A673 (cell line): Measurements from ENCODE around the gene BCAR3. TPM values are rescaled to one million over a fixed set of nuclear protein-coding genes. Genes with fewer than 3 reads are reported as not detected.

Source experiments
- BruUV-seq: library from RNA; stranded (reverse); fragments of 400-500 nt; replicated peaks from 2 replicates; lab custom pipeline; 2021; lab: Mats Ljungman, UMichigan
- CTCF ChIA-PET: fragments of 300-600 bp; sonication (Branson Sonifier 250); formaldehyde crosslinking; loops from one replicate; lab custom pipeline; 2022; ENCODE audit warnings: antibody characterized with exemption; lab: Charles Lee
- POLR2A ChIA-PET: fragments of 300-600 bp; sonication (Branson Sonifier 250); formaldehyde crosslinking; loops from one replicate; lab custom pipeline; 2022; ENCODE audit warnings: antibody characterized with exemption; ENCODE audit not compliant: low non-redundant PET; lab: Charles Lee
- DNase-seq: peaks from one replicate; pipeline ENCODE4 v3.0.0-alpha.2; 2015; ENCODE audit warnings: low spot score
- H3K27ac ChIP-seq: fragments of 200-600 bp; sonication (generic); 2 replicates; pipeline ENCODE4 v1.5.1; 2016; ENCODE audit warnings: mixed run types, low read depth, mild to moderate bottlenecking, mixed read lengths, antibody characterized with exemption, low read length; ENCODE audit not compliant: poor library complexity, severe bottlenecking
- H3K27me3 ChIP-seq: fragments of 200-600 bp; sonication (generic); replicated peaks from 2 replicates; pipeline ENCODE4 v1.6.1; 2017; ENCODE audit warnings: mixed run types, low read depth, mild to moderate bottlenecking, mixed read lengths, antibody characterized with exemption, low read length; ENCODE audit not compliant: insufficient read depth, poor library complexity
- H3K36me3 ChIP-seq: fragments of 200-600 bp; sonication (generic); 2 replicates; pipeline ENCODE4 v1.6.1; 2016; ENCODE audit warnings: mixed run types, mild to moderate bottlenecking, mixed read lengths, antibody characterized with exemption, low read length; ENCODE audit not compliant: insufficient read depth, poor library complexity, severe bottlenecking
- H3K4me1 ChIP-seq: fragments of 200-600 bp; sonication (generic); 2 replicates; pipeline ENCODE4 v1.6.1; 2017; ENCODE audit warnings: mixed run types, mild to moderate bottlenecking, mixed read lengths, antibody characterized with exemption, low read length; ENCODE audit not compliant: insufficient read depth, poor library complexity, severe bottlenecking
- H3K4me3 ChIP-seq: fragments of 200-600 bp; sonication (generic); 2 replicates; pipeline ENCODE4 v1.5.1; 2016; ENCODE audit warnings: low read depth, mixed run types, mild to moderate bottlenecking, mixed read lengths, low read length; ENCODE audit not compliant: poor library complexity, severe bottlenecking
- H3K9me3 ChIP-seq: fragments of 200-600 bp; sonication (generic); 2 replicates; pipeline ENCODE4 v1.6.1; 2016; ENCODE audit warnings: mixed run types, low read depth, mild to moderate bottlenecking, mixed read lengths, antibody characterized with exemption, low read length; ENCODE audit not compliant: poor library complexity, severe bottlenecking
- EZH2 ChIP-seq: fragments of 200-600 bp; sonication (generic); IDR thresholded peaks from 2 replicates; pipeline ENCODE4 v1.6.1; 2017; ENCODE audit warnings: borderline replicate concordance, low read depth, mild to moderate bottlenecking, mixed read lengths, antibody characterized with exemption, low read length; ENCODE audit not compliant: poor library complexity, severe bottlenecking
- intact Hi-C: fragments of 100-400 bp; cut with micrococcal nuclease; formaldehyde crosslinking; loops from one replicate; pipeline ENCODE4 v1.10.0; 2022; ENCODE audit not compliant: unreplicated experiment
- total RNA-seq: library from RNA; stranded (reverse); gene quantifications from 2 replicates; pipeline ENCODE4 v1.2.3, GENCODE V29; 2021
- TF ChIP-seq, protein P1 (sequence below): fragments of 300-800, 200-600 bp; sonication (generic); conservative IDR thresholded peaks from 2 replicates; pipeline ENCODE4 v1.5.1; 2017; ENCODE audit warnings: low read depth, mild to moderate bottlenecking, antibody characterized with exemption, low read length, moderate library complexity, mixed read lengths

The BCAR3 gene
- total RNA-seq, 1 experiment from 2014 or later: 0.90 TPM

DNA sequence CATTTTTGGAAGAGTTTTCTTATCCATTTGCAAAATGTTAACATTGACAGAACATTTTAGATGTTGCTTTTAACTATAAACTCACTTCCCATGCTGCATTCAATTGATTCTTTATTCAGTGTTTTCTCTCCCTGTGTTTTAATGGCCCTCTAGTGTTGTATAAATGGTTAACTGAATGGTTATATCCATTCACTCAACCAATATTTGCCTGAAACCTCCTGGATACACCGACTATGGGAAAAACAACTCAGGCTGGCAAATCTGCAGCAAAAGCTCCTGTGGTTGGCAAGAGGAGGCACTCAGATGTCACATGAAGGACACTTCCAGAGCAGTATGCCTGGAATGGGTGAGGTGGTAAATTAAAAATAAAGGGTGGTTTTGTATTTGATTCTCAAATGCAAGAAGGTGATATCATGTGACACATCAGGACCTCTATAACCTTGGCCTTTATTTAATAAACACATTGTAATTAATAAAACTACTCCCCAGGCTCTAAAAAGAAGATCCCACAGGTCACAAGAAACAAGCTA lies 107.6 kb downstream of the BCAR3 start:
- TF ChIP-seq EZH2: no peak
- TF ChIP-seq, protein P1, sequence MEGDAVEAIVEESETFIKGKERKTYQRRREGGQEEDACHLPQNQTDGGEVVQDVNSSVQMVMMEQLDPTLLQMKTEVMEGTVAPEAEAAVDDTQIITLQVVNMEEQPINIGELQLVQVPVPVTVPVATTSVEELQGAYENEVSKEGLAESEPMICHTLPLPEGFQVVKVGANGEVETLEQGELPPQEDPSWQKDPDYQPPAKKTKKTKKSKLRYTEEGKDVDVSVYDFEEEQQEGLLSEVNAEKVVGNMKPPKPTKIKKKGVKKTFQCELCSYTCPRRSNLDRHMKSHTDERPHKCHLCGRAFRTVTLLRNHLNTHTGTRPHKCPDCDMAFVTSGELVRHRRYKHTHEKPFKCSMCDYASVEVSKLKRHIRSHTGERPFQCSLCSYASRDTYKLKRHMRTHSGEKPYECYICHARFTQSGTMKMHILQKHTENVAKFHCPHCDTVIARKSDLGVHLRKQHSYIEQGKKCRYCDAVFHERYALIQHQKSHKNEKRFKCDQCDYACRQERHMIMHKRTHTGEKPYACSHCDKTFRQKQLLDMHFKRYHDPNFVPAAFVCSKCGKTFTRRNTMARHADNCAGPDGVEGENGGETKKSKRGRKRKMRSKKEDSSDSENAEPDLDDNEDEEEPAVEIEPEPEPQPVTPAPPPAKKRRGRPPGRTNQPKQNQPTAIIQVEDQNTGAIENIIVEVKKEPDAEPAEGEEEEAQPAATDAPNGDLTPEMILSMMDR: no peak
- no peaks in the 10 kb centered on the region for H3K36me3 ChIP-seq
- DNase-seq: no peak
- no peak overlapping the region for H3K4me3 ChIP-seq
- ChIA-PET POLR2A (no interaction called here), CTCF (no interaction called here)
- H3K27ac ChIP-seq: no peak overlapping the region
- peaks cover 22% of the 10 kb centered on the region for H3K4me1 ChIP-seq
- intact Hi-C loops: no loop called here
- no peaks in the 10 kb centered on the region for H3K9me3 ChIP-seq
- H3K27me3 ChIP-seq: no peaks in the 10 kb centered on the region
- BruUV-seq: no TSS peak

- Histone ChIP-seq H3K4me3 (no peak overlapping the region), H3K27me3 (no peaks in the 10 kb centered on the region), H3K27ac (no peak overlapping the region), H3K9me3 (no peaks in the 10 kb centered on the region), H3K36me3 (no peaks in the 10 kb centered on the region), H3K4me1 (peaks cover 15% of the 10 kb centered on the region)
- POLR2A ChIA-PET: no interaction called here
- no TSS peak for BruUV-seq
- DNase-seq: no peak
- TF ChIP-seq EZH2: no peak
- TF ChIP-seq, protein P1: no peak
- CTCF ChIA-PET: no interaction called here
- intact Hi-C loops: no loop called here
Measured at GRCh38 chr1:93571623-93572310, 109.9 kb downstream of the BCAR3 start.

- CTCF ChIA-PET: no interaction called here
- POLR2A ChIA-PET: no interaction called here
- no TSS peak for BruUV-seq
- Histone ChIP-seq H3K9me3 (no peaks in the 10 kb centered on the region), H3K36me3 (no peaks in the 10 kb centered on the region), H3K27me3 (no peaks in the 10 kb centered on the region), H3K27ac (no peak overlapping the region), H3K4me1 (no peaks in the 10 kb centered on the region), H3K4me3 (no peak overlapping the region)
- no peak for DNase-seq
- no peak for TF ChIP-seq EZH2
- TF ChIP-seq, protein P1: no peak
- intact Hi-C loops: no loop called here
Measured at GRCh38 chr1:93569489-93569888, 112.1 kb downstream of the BCAR3 start.
